Measurements from ENCODE around the gene SNX24. TPM values are rescaled to one million over a fixed set of nuclear protein-coding genes. Genes with fewer than 3 reads are reported as not detected.

The SNX24 gene
- total RNA-seq, 1 donor from 2014 or later, result 8.5 TPM

- no peak overlapping the region for H3K27ac Mint-ChIP-seq
- no peaks in the 10 kb centered on the region for H3K27me3 Mint-ChIP-seq
- no peak for ATAC-seq (ENCODE audit: low read depth)
- H3K4me3 Mint-ChIP-seq, result no peak overlapping the region
- ChIA-PET POLR2A (no interaction called here), CTCF (no interaction called here)
- H3K36me3 Mint-ChIP-seq (ENCODE audit: low read depth), result no peaks in the 10 kb centered on the region
- no peaks in the 10 kb centered on the region for H3K4me1 Mint-ChIP-seq
- DNase-seq, result no peak
- no peaks in the 10 kb centered on the region for H3K9me3 Mint-ChIP-seq
- TF ChIP-seq CTCF (IDR thresholded peaks at IDR 0.05), result no peak
- intact Hi-C loops (cut with micrococcal nuclease), result no loop called here
These were observed 24.9 kb downstream of the SNX24 start for GRCh38 chr5:122870219-122870856.

- Mint-ChIP-seq H3K9me3 (no peaks in the 10 kb centered on the region), H3K36me3 (ENCODE audit: low read depth) (no peaks in the 10 kb centered on the region), H3K4me1 (peaks cover 2% of the 10 kb centered on the region), H3K27ac (no peak overlapping the region), H3K4me3 (no peak overlapping the region), H3K27me3 (no peaks in the 10 kb centered on the region)
- intact Hi-C loops (cut with micrococcal nuclease), result no loop called here
- CTCF ChIA-PET, result no interaction called here
- DNase-seq, result no peak
- TF ChIP-seq CTCF (IDR thresholded peaks at IDR 0.05), result no peak
- POLR2A ChIA-PET, result no interaction called here
- no peak for ATAC-seq (ENCODE audit: low read depth)
These were observed 26.2 kb downstream of the SNX24 start for GRCh38 chr5:122871661-122872060.

DNA sequence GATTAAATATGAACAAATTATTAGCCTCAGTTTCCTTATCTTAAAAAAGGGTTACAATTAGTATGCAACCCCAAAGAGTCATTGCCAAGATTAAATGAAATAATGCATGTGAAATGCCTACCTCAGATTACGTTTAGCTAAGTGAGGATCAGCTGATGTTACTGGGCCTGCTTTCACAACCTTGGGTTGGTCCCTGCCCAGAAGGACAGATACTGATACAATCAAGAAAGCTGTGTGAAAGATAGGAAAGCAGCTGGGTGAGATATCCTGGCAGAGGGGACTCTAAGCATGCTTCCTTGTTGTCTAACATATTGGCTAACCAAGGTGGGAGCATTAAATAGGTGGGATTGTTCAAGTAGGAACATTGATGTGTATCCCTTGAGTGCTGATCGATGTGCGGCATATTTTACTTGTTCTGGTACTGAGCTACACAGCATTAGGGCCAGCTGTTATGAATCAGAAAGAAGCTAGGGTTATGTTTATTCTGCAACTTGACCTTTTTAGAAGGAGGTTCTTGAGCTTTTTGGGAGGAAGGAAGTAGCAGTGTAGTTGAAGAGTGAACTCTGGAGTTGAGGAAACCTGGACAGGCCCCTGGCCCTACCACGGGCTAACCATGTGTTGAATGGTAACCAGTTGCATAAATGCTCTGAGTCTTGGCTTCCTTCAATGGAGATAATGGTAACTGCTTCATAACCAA lies 28.9 kb downstream of the SNX24 start:
- POLR2A ChIA-PET, result no interaction called here
- CTCF ChIA-PET, result no interaction called here
- intact Hi-C loops (cut with micrococcal nuclease), result no loop called here
- no peak for TF ChIP-seq CTCF (IDR thresholded peaks at IDR 0.05)
- H3K36me3 Mint-ChIP-seq (ENCODE audit: low read depth), result no peaks in the 10 kb centered on the region
- H3K27ac Mint-ChIP-seq, result no peak overlapping the region
- no peak for DNase-seq
- ATAC-seq (ENCODE audit: low read depth), result no peak
- H3K4me1 Mint-ChIP-seq, result peaks cover 18% of the 10 kb centered on the region
- no peaks in the 10 kb centered on the region for H3K27me3 Mint-ChIP-seq
- H3K4me3 Mint-ChIP-seq, result no peak overlapping the region
- H3K9me3 Mint-ChIP-seq, result peaks cover 3% of the 10 kb centered on the region

DNA sequence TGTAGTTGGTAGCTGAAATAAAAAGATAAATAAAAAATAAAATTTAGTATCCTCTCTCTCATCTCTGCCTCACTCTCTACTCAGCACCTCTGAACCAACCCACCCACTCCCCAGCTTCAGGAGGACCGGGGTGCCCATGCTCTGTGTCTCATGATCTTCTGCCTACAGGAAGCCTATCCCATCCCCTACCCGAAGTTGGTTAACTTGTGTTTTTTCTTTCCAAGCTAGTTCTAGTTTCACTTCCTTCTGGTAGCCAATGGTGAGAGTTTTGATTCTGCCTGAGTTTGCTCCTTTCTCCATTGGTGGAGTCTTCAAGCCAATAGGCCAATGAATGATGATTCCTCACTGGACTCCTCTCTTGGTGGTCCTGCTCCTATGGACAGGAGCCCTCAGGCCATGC lies 32.1 kb downstream of the SNX24 start:
- ChIA-PET CTCF (interaction anchor here (1.0 kb wide), 1 partner anchor 361 kb away, joined by 3 read pairs; no protein-coding TSS in a partner anchor), POLR2A (no interaction called here)
- ATAC-seq (ENCODE audit: low read depth) (peak; percentile 34), DNase-seq (no peak)
- Mint-ChIP-seq H3K27ac (peak overlapping the region; percentile 15), H3K9me3 (peaks cover 3% of the 10 kb centered on the region), H3K36me3 (ENCODE audit: low read depth) (no peaks in the 10 kb centered on the region), H3K27me3 (no peaks in the 10 kb centered on the region), H3K4me1 (peaks cover 18% of the 10 kb centered on the region), H3K4me3 (peak overlapping the region; percentile 54)
- no peak for TF ChIP-seq CTCF (IDR thresholded peaks at IDR 0.05)
- intact Hi-C loops (cut with micrococcal nuclease), result no loop called here

DNA sequence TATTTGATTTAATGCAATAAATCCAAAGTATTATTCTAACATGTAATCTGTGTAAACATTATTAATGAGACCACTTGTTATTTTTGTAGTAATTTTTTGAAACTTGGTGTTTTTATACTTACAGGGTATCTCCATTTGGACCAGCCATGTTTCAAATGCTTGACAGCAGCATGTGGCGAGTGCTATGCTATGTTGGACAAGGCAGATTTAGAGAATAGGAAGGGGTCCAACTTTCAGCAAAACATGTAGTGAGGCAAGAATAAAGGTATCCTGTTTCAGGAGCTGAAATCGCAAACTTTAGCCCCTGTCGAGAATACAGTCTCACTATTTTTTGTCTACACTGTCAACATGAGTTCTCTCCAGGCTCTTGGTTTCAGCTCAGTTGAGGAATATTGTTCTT lies 33.7 kb downstream of the SNX24 start:
- DNase-seq, result no peak
- ATAC-seq (ENCODE audit: low read depth), result no peak
- H3K4me1 Mint-ChIP-seq, result peaks cover 18% of the 10 kb centered on the region
- POLR2A ChIA-PET, result no interaction called here
- peaks cover 3% of the 10 kb centered on the region for H3K9me3 Mint-ChIP-seq
- no peak overlapping the region for H3K4me3 Mint-ChIP-seq
- no peaks in the 10 kb centered on the region for H3K36me3 Mint-ChIP-seq (ENCODE audit: low read depth)
- intact Hi-C loops (cut with micrococcal nuclease), result no loop called here
- no peaks in the 10 kb centered on the region for H3K27me3 Mint-ChIP-seq
- H3K27ac Mint-ChIP-seq, result no peak overlapping the region
- CTCF ChIA-PET, result no interaction called here
- TF ChIP-seq CTCF (IDR thresholded peaks at IDR 0.05), result no peak

Data from activated B cell treated with CpG ODN at 0.5 μM for 24 hours (primary cell).